Hepatocyte (in vitro differentiated cells): Measurements from ENCODE around the gene EPHA2.

ENCODE experiments used
- EZH2 ChIP-seq: fragments of 200-600 bp; sonication (generic); IDR thresholded peaks from 2 replicates; pipeline ENCODE4 v1.6.1; 2016; ENCODE audit warnings: antibody characterized with exemption, mild to moderate bottlenecking, borderline replicate concordance
- EZH2phosphoT487 ChIP-seq: fragments of 200-600 bp; sonication (generic); IDR thresholded peaks from one replicate; pipeline ENCODE4 v1.6.1; 2018; ENCODE audit warnings: antibody characterized with exemption, mild to moderate bottlenecking, low read depth, moderate library complexity; ENCODE audit not compliant: unreplicated experiment, severe bottlenecking
- TF ChIP-seq, protein P1 (sequence below): fragments of 200-600 bp; sonication (generic); IDR thresholded peaks from 2 replicates; pipeline ENCODE4 v1.5.1; 2016; ENCODE audit warnings: antibody characterized with exemption, mild to moderate bottlenecking; ENCODE audit not compliant: poor library complexity

DNA sequence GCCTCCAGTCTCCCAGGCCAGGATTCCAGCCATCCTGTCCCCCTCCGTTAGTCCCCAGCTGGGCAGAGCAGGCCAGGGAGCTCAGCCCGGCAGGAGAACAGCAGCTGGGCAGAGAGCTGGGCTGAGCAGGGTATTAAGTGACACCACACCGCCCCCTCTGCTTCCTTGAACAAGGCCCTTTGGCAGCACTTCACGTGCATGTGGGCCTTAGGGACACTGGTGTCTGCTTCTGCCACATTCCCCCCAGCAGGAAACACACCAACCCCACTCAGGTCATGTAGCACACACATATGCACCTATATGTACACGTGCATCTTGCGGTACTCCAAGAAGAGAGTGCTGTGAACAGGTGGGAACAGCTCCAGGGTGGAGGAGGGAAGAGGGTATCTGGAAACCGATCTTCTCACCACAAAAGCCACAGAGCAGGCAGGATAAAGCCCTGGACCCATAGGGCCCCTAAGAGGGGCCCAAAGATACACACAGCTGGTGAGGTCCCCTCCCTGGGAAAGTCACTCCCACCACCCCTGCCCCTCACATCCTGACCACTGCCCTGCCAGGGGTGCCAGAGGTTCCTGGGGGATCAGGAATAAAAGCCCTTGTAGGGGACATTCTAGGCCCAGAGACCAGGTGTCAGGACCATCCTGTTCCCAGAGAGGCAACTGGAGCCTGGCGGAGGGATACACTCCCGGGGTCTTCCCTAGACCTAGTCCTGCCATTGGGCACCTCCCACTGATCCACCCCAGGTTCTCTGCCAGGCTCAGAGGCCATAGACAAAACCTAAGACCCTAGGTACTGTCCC, 4.5 kb downstream of the EPHA2 start:
- TF ChIP-seq, protein P1, sequence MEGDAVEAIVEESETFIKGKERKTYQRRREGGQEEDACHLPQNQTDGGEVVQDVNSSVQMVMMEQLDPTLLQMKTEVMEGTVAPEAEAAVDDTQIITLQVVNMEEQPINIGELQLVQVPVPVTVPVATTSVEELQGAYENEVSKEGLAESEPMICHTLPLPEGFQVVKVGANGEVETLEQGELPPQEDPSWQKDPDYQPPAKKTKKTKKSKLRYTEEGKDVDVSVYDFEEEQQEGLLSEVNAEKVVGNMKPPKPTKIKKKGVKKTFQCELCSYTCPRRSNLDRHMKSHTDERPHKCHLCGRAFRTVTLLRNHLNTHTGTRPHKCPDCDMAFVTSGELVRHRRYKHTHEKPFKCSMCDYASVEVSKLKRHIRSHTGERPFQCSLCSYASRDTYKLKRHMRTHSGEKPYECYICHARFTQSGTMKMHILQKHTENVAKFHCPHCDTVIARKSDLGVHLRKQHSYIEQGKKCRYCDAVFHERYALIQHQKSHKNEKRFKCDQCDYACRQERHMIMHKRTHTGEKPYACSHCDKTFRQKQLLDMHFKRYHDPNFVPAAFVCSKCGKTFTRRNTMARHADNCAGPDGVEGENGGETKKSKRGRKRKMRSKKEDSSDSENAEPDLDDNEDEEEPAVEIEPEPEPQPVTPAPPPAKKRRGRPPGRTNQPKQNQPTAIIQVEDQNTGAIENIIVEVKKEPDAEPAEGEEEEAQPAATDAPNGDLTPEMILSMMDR, result peak; percentile 4
- TF ChIP-seq EZH2 (no peak), EZH2phosphoT487 (no peak)
